Measurements from ENCODE around the gene GHDC. TPM values are rescaled to one million over a fixed set of nuclear protein-coding genes. Genes with fewer than 3 reads are reported as not detected.

Gene GHDC
- total and polyA plus RNA-seq, 2 of the 13 experiments (the other 11 are each of a cell fraction or from before 2014, with no cell fraction given) = 15.4 to 22.5 TPM

- DNase-seq (ENCODE audit: low spot score) (no peak), ATAC-seq (no peak), FAIRE-seq (no peak)
- no peaks in the 10 kb centered on the region; a peak in 2 of 5 replicates for H3K27me3 ChIP-seq (ENCODE audit: control insufficient read depth in 1 of 2, insufficient read depth in 2 of 2, low read length in 2 of 2)
- no peaks in the 10 kb centered on the region for H4K20me1 ChIP-seq (ENCODE audit: insufficient read depth, low read length)
- H3K9me3 ChIP-seq (ENCODE audit: low read length) = no peaks in the 10 kb centered on the region
- in situ Hi-C loops (cut with HindIII; ENCODE audit: extremely low pct_ligation_motif_present, low pct_unique_long_range_greater_than_20kb) (no loop called here), intact Hi-C loops (cut with micrococcal nuclease; ENCODE audit: unreplicated experiment) (no loop called here)
- no peak overlapping the region for H3K4me3 ChIP-seq (replicated peaks in 1 of 3; ENCODE audit: insufficient read depth in 1 of 3, low read depth in 2 of 3, low read length in 3 of 3)
- POLR2A ChIA-PET = interaction anchor here (0.5 kb wide), 1 partner anchor 101 kb away, joined by 3 read pairs; no protein-coding TSS in a partner anchor
- H3K36me3 ChIP-seq (replicated peaks in 1 of 2; ENCODE audit: control insufficient read depth in 1 of 2, insufficient read depth in 2 of 2, low read length in 2 of 2) = no peaks in the 10 kb centered on the region
- no peaks in the 10 kb centered on the region for H3K79me2 ChIP-seq (ENCODE audit: insufficient read depth, low read length)
- peaks cover 21% of the 10 kb centered on the region for H3K4me1 ChIP-seq (ENCODE audit: insufficient read depth, low read length)
- H3K4me2 ChIP-seq (ENCODE audit: low read depth, low read length) = no peak overlapping the region
- H2AFZ ChIP-seq (ENCODE audit: low read length) = no peak overlapping the region
- no peak overlapping the region for H3K27ac ChIP-seq (ENCODE audit: extremely low read length, insufficient read depth, low read length)
- WGBS (ENCODE audit: low lambda C conversion rate) = 95% methylated on average over 5 of the region's 5 CpGs
- BruUV-seq (replicated peaks) = no TSS peak
- CTCF ChIA-PET (ENCODE audit: low intra/inter-chr PET ratio, low total read pairs) = no interaction called here
- no peak overlapping the region for H3K9ac ChIP-seq (ENCODE audit: insufficient read depth, low read depth, low read length)
- TF ChIP-seq ZNF609 (CRISPR knock-in tag; IDR thresholded peaks at IDR 0.05; ENCODE audit: borderline replicate concordance) = no peak
- no peak for TF ChIP-seq ZNF781 (CRISPR knock-in tag; IDR thresholded peaks at IDR 0.05; ENCODE audit: borderline replicate concordance, not compliant biosample characterization)
- no peak for TF ChIP-seq PRDM15 (CRISPR knock-in tag; IDR thresholded peaks at IDR 0.05)
- no peak for TF ChIP-seq HIC2 (CRISPR knock-in tag; IDR thresholded peaks at IDR 0.05; ENCODE audit: low read depth)
- no peak for TF ChIP-seq ONECUT2 (CRISPR knock-in tag; IDR thresholded peaks at IDR 0.05)
- no peak for TF ChIP-seq PCBP2 (optimal IDR thresholded peaks at IDR 0.05; ENCODE audit: low read depth, low read length, poor library complexity, severe bottlenecking)
- TF ChIP-seq ZNF280D (CRISPR knock-in tag; IDR thresholded peaks at IDR 0.05) = no peak
- TF ChIP-seq ZNF143 (CRISPR knock-in tag; IDR thresholded peaks at IDR 0.05) = no peak
- no peak for TF ChIP-seq KLF13 (CRISPR knock-in tag; IDR thresholded peaks at IDR 0.05)
Measured at GRCh38 chr17:42191275-42191608, 3.1 kb downstream of the GHDC start.
